ENCODE measurements around the gene ADGRF5.

The ADGRF5 gene

GRCh38 chr6:46959419-46959818, 37.7 kb upstream of the ADGRF5 start:
- Histone ChIP-seq H3K79me2 (ENCODE audit: insufficient read depth, low read depth) (no peaks in the 10 kb centered on the region), H4K20me1 (ENCODE audit: insufficient read depth) (no peaks in the 10 kb centered on the region), H3K36me3 (ENCODE audit: insufficient read depth) (no peaks in the 10 kb centered on the region), H3K27ac (no peak overlapping the region), H3K4me3 (IDR thresholded peaks at IDR 0.05; ENCODE audit: insufficient read depth, low read depth, low read length) (no peak overlapping the region), H3K4me1 (ENCODE audit: low read depth, poor library complexity, severe bottlenecking) (peaks cover 9% of the 10 kb centered on the region), H3K9ac (no peak overlapping the region), H3K27me3 (ENCODE audit: insufficient read depth, low read depth) (no peaks in the 10 kb centered on the region), H2AFZ (ENCODE audit: low read depth) (no peak overlapping the region), H3K4me2 (no peak overlapping the region)
- TF ChIP-seq CTCF (conservative IDR thresholded peaks at IDR 0.05; ENCODE audit: low read depth, low read length): no peak

GRCh38 chr6:46956409-46956808, 34.7 kb upstream of the ADGRF5 start:
- no peak overlapping the region; the same call in 1 of the 2 replicates for H2AFZ ChIP-seq (ENCODE audit: low read depth)
- H3K4me2 ChIP-seq: peak overlapping the region; percentile 15; the same call in 1 of the 2 replicates
- TF ChIP-seq CTCF (conservative IDR thresholded peaks at IDR 0.05; ENCODE audit: low read depth, low read length): no peak
- H3K27me3 ChIP-seq (ENCODE audit: insufficient read depth, low read depth): no peaks in the 10 kb centered on the region
- H3K36me3 ChIP-seq (ENCODE audit: insufficient read depth): no peaks in the 10 kb centered on the region
- peaks cover 9% of the 10 kb centered on the region for H3K4me1 ChIP-seq (ENCODE audit: low read depth, poor library complexity, severe bottlenecking)
- no peak overlapping the region for H3K4me3 ChIP-seq (IDR thresholded peaks at IDR 0.05; ENCODE audit: insufficient read depth, low read depth, low read length)
- H3K79me2 ChIP-seq (ENCODE audit: insufficient read depth, low read depth): no peaks in the 10 kb centered on the region
- no peaks in the 10 kb centered on the region for H4K20me1 ChIP-seq (ENCODE audit: insufficient read depth)
- peak overlapping the region; percentile 20; the same call in 1 of the 2 replicates for H3K27ac ChIP-seq
- H3K9ac ChIP-seq: no peak overlapping the region

- Histone ChIP-seq H3K4me2 (no peak overlapping the region), H3K79me2 (ENCODE audit: insufficient read depth, low read depth) (no peaks in the 10 kb centered on the region), H3K4me3 (IDR thresholded peaks at IDR 0.05; ENCODE audit: insufficient read depth, low read depth, low read length) (no peak overlapping the region), H3K9ac (no peak overlapping the region), H3K4me1 (ENCODE audit: low read depth, poor library complexity, severe bottlenecking) (peaks cover 9% of the 10 kb centered on the region), H2AFZ (ENCODE audit: low read depth) (no peak overlapping the region), H3K27ac (no peak overlapping the region), H3K27me3 (ENCODE audit: insufficient read depth, low read depth) (no peaks in the 10 kb centered on the region), H4K20me1 (ENCODE audit: insufficient read depth) (no peaks in the 10 kb centered on the region), H3K36me3 (ENCODE audit: insufficient read depth) (no peaks in the 10 kb centered on the region)
- no peak for TF ChIP-seq CTCF (conservative IDR thresholded peaks at IDR 0.05; ENCODE audit: low read depth, low read length)
Observed at GRCh38 chr6:46954837-46955451, 33.2 kb upstream of the ADGRF5 start.

- TF ChIP-seq CTCF (conservative IDR thresholded peaks at IDR 0.05; ENCODE audit: low read depth, low read length): no peak
- H3K9ac ChIP-seq: no peak overlapping the region
- no peak overlapping the region for H3K27ac ChIP-seq
- H3K4me3 ChIP-seq (IDR thresholded peaks at IDR 0.05; ENCODE audit: insufficient read depth, low read depth, low read length): no peak overlapping the region
- peaks cover 9% of the 10 kb centered on the region for H3K4me1 ChIP-seq (ENCODE audit: low read depth, poor library complexity, severe bottlenecking)
- no peaks in the 10 kb centered on the region for H3K36me3 ChIP-seq (ENCODE audit: insufficient read depth)
- no peak overlapping the region for H3K4me2 ChIP-seq
- H3K27me3 ChIP-seq (ENCODE audit: insufficient read depth, low read depth): no peaks in the 10 kb centered on the region
- no peak overlapping the region for H2AFZ ChIP-seq (ENCODE audit: low read depth)
- H3K79me2 ChIP-seq (ENCODE audit: insufficient read depth, low read depth): no peaks in the 10 kb centered on the region
- H4K20me1 ChIP-seq (ENCODE audit: insufficient read depth): no peaks in the 10 kb centered on the region
Observed at GRCh38 chr6:46953921-46954320, 32.2 kb upstream of the ADGRF5 start.
